GM21529 (cell line): ENCODE measurements around the gene SHMT1.
"Not testable (repeated sequence)": the region's sequence is repeated elsewhere in the genome, so short reads cannot be mapped to it uniquely, and the experiment has no call there.

Experiments
- ATAC-seq: cut with Tn5 transposase; IDR thresholded peaks from one replicate; pipeline ENCODE4 v1.9.1; 2021; ENCODE audit not compliant: unreplicated experiment

Gene SHMT1

DNA sequence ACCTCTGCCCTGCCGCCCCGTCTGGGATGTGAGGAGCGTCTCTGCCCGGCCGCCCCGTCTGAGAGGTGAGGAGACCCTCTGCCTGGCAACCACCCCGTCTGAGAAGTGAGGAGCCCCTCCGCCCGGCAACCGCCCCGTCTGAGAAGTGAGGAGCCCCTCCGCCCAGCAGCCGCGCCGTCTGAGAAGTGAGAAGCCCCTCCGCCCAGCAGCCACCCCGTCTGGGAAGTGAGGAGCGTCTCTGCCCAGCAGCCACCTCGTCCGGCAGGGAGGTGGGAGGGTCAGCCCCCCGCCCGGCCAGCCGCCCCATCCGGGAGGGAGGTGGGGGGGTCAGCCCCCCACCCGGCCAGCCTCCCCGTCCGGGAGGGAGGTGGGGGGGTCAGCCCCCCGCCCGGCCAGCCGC, 65.3 kb downstream of the SHMT1 start:
- not testable (repeated sequence) for ATAC-seq

- no peak for ATAC-seq
These were observed 71.4 kb downstream of the SHMT1 start for GRCh38 chr17:18291718-18292540.

GRCh38 chr17:18285296-18285695, 78.1 kb downstream of the SHMT1 start:
- ATAC-seq: no peak

GRCh38 chr17:18281788-18282187, 81.6 kb downstream of the SHMT1 start:
- ATAC-seq: no peak

DNA sequence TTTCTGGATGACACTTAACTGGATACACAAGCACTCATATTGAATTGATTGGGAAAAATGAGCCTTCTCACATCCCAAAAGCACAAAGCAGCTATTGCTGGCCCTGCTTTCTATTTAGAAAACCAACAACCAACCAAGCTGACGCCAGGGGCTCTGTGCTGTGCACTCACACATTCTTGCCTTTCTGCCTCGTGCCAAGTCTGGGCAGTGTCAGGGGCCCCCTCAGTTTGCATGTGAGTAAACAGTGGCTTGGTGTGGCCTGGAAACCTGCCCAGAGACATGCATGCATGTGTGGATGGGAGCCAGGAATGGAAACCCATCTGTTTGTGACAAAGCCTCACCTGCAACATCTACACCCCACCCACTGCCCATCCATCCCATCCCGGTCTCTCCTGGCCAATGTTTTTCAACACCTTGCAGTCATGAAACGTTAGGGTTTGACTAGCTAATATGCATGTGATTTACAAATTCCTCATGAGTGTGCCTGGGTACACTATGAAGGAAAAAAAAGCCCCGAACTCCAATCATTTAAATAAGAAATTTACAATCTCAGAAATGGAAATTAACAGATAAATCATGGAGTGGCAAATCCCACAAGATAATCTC, 82.5 kb downstream of the SHMT1 start:
- ATAC-seq: no peak

GRCh38 chr17:18280249-18280648, 83.1 kb downstream of the SHMT1 start:
- no peak for ATAC-seq

DNA sequence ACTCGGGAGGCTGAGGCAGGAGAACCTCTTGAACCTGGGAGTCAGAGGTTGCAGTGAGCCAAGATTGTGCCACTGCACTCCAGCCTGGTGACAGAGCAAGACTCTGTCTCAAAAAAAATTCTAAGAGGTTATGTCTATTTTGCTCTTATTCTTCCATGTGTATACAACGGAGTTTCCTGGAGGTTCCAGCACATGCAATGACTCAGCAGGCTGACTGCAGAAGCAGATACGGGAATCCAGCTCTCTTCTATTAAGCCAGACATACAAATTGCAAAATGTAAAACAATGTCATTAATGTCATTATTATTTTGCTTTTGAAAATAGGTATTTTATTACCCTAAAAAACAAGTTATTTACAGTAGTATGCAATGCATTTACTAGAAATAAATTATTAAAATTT, 84.5 kb downstream of the SHMT1 start:
- no peak for ATAC-seq
